K562 (cell line): Measurements from ENCODE around the gene OST4. TPM values are rescaled to one million over a fixed set of nuclear protein-coding genes. Genes with fewer than 3 reads are reported as not detected.

Source experiments
- CXXC5 ChIP-seq: fragments of 250-450 bp; sonication (Bioruptor Pico); IDR thresholded peaks from 2 replicates; pipeline ENCODE4 v1.8.0; 2022; ENCODE audit warnings: inconsistent platforms, mild to moderate bottlenecking, moderate library complexity
- LARP7 ChIP-seq: fragments of 450-650 bp; IDR thresholded peaks from 2 replicates; pipeline ENCODE4 v1.6.1; 2016
- NCOA2 ChIP-seq, 2 experiments: fragments of 450-650 bp; IDR thresholded peaks; 2 replicates each; pipeline ENCODE4 v1.6.1; 2018; ENCODE audit warnings: mild to moderate bottlenecking in 2 of 2, moderate library complexity in 1 of 2; ENCODE audit not compliant: partially characterized antibody in 2 of 2
- NFE2 ChIP-seq: IDR thresholded peaks from 2 replicates; pipeline ENCODE4 v1.6.1; 2014; ENCODE audit warnings: antibody characterized with exemption, low read depth
- SP2 ChIP-seq: IDR thresholded peaks from 2 replicates; pipeline ENCODE4 v1.6.1; 2011; ENCODE audit warnings: mild to moderate bottlenecking, low read depth, low read length, moderate library complexity; ENCODE audit not compliant: poor library complexity, severe bottlenecking; ENCODE audit errors: extremely low read depth
- TAF7 ChIP-seq: fragments of 450-650 bp; IDR thresholded peaks from 2 replicates; pipeline ENCODE4 v1.6.1; 2016; ENCODE audit warnings: missing genetic modification characterization, missing compliant biosample characterization
- TFAM ChIP-seq: fragments of 250-450 bp; sonication (Bioruptor Pico); conservative IDR thresholded peaks from 2 replicates; pipeline ENCODE4 v1.5.0; 2021; ENCODE audit warnings: mild to moderate bottlenecking, moderate library complexity
- XRCC5 ChIP-seq: fragments of 200-400 bp; formaldehyde crosslinking; IDR thresholded peaks from 2 replicates; pipeline ENCODE4 v1.6.1; 2017; ENCODE audit warnings: low read depth, mild to moderate bottlenecking, low read length
- ZNF324 ChIP-seq: fragments of 250-450 bp; sonication (Bioruptor Pico); IDR thresholded peaks from 2 replicates; pipeline ENCODE4 v1.4.0; 2020; ENCODE audit warnings: mild to moderate bottlenecking
- ZNF445 ChIP-seq: fragments of 250-450 bp; sonication (Bioruptor Pico); IDR thresholded peaks from 2 replicates; pipeline ENCODE4 v1.4.0; 2020; ENCODE audit warnings: low read depth, mild to moderate bottlenecking, moderate library complexity
- polyA plus RNA-seq, 8 experiments: library from polyadenylated mRNA; depleted of rRNA in 4 of 8; stranded (reverse) in 5 of 8; unstranded in 3 of 8; fragments of >200 nt; fragmentation: Nextera tagmentation in 2 of 8; fragmentation: Illumina TruSeq in 1 of 8; extraction: Ambion mirVana in 2 of 8; extraction: Trizol in 1 of 8; gene quantifications; 2 replicates each; pipeline versions ENCODE4 v1.2.1 to v1.2.3, GENCODE V29; 2011 to 2014; ENCODE audit warnings: inconsistent platforms in 1 of 8, missing spikeins in 1 of 8
- total RNA-seq, 7 experiments: library from RNA; depleted of rRNA in 6 of 7; stranded (reverse); fragments of >200 nt in 6 of 7; fragmentation: Illumina TruSeq in 2 of 7; extraction: Trizol in 2 of 7; gene quantifications; 2 replicates each; pipeline versions ENCODE4 v1.2.1 to v1.2.3, GENCODE V29; 2011 to 2021; ENCODE audit warnings: low replicate concordance in 1 of 7
- TF ChIP-seq, protein P1 (sequence below), 2 experiments: fragments of 450-650 bp in 1 of 2; sonication (generic) in 1 of 2; formaldehyde crosslinking in 1 of 2; IDR thresholded peaks in 1 of 2; conservative IDR thresholded peaks in 1 of 2; 2 replicates each; pipeline versions ENCODE4 v1.6.1 to v1.8.1; 2016 to 2023; ENCODE audit warnings: mild to moderate bottlenecking in 2 of 2, moderate library complexity in 2 of 2, inconsistent platforms in 1 of 2, missing genetic modification reagents in 1 of 2
- TF ChIP-seq, protein P2 (sequence below): fragments of 250-450 bp; sonication (Bioruptor Pico); IDR thresholded peaks from 2 replicates; pipeline ENCODE4 v1.5.0; 2022; ENCODE audit warnings: mild to moderate bottlenecking
- TF ChIP-seq, protein P3 (sequence below): sonication (generic); formaldehyde crosslinking; IDR thresholded peaks from 2 replicates; pipeline ENCODE4 v1.8.1; 2023; ENCODE audit warnings: mild to moderate bottlenecking, missing genetic modification reagents
- TF ChIP-seq, protein P4 (sequence below): sonication (generic); formaldehyde crosslinking; IDR thresholded peaks from 2 replicates; pipeline ENCODE4 v1.8.0; 2022; ENCODE audit warnings: mild to moderate bottlenecking, missing genetic modification reagents
- TF ChIP-seq, protein P5 (sequence below): fragments of 250-450 bp; sonication (Bioruptor Pico); IDR thresholded peaks from 2 replicates; pipeline ENCODE4 v1.8.0; 2022; ENCODE audit warnings: moderate library complexity, mild to moderate bottlenecking, inconsistent platforms
- TF ChIP-seq, protein P6 (sequence below), 2 experiments: fragments of 450-650 bp; IDR thresholded peaks; 2 replicates each; pipeline ENCODE4 v1.6.1; 2018; ENCODE audit warnings: mild to moderate bottlenecking in 2 of 2, low read depth in 1 of 2; ENCODE audit not compliant: partially characterized antibody in 2 of 2

OST4 gene
- total and polyA plus RNA-seq, 9 of the 15 experiments (the other 6 are each of a cell fraction or from before 2014, with no cell fraction given), result 186 to 1,155 (median 355) TPM

DNA sequence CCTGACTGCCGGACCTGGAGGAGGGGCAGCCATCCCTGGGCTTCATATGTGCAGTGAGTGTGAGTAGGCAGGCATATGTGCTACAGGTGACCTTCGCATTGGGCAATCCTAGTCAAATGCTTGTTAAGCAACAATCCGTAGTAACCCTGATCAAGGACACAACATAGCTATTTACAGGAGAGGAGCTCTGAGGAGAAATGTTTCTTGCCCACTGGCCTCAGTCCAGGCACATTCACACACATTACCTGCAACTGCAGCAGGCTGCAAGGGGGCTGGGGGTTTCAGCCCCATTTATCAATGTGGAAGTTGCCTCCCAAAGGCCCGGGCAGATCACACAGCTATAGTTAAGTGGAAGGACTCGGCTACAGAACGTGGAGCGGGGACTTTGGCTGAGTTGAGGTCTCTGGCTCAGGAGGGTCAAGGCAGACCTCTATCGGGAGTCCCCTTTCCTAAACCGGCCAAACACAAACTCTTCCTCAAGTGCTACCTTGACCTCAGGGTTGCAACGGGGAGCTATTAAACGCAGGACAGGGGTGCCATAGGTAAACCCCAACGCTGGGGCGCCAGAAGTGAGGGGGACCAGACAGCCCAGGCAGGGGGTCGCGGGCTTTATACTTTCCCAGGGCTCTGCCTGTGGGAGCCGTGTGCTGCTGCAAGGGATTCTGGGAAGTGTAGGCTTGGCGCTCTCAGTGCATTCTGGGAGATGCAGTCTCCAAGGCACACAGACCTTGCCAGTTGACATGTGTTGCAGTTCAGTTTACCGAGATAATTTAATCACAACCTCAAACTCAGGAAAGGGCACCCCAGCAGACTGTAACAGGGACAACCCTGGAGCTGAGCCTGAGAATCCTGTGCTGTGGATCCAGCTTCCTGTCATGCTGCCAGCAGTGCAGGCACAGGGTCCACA lies 24.5 kb upstream of the OST4 start (continued):
- TF ChIP-seq CXXC5 (CRISPR knock-in tag) (0 out of 2 replicates have a peak, but pooled peaks have one; percentile 26), NFE2 (no peak), XRCC5 (no peak), LARP7 (no peak), TFAM (no peak), SP2 (no peak), NCOA2 (IDR thresholded peaks at IDR 0.05; ENCODE audit: partially characterized antibody in 2 of 2) (no peak), TAF7 (tag) (no peak), ZNF445 (no peak), ZNF324 (CRISPR knock-in tag) (no peak)
- TF ChIP-seq, protein P1, sequence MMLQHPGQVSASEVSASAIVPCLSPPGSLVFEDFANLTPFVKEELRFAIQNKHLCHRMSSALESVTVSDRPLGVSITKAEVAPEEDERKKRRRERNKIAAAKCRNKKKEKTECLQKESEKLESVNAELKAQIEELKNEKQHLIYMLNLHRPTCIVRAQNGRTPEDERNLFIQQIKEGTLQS (IDR thresholded peaks at IDR 0.05), result no peak
- TF ChIP-seq, protein P1 (CRISPR knock-in tag; conservative IDR thresholded peaks at IDR 0.05), result no peak
- TF ChIP-seq, protein P2, sequence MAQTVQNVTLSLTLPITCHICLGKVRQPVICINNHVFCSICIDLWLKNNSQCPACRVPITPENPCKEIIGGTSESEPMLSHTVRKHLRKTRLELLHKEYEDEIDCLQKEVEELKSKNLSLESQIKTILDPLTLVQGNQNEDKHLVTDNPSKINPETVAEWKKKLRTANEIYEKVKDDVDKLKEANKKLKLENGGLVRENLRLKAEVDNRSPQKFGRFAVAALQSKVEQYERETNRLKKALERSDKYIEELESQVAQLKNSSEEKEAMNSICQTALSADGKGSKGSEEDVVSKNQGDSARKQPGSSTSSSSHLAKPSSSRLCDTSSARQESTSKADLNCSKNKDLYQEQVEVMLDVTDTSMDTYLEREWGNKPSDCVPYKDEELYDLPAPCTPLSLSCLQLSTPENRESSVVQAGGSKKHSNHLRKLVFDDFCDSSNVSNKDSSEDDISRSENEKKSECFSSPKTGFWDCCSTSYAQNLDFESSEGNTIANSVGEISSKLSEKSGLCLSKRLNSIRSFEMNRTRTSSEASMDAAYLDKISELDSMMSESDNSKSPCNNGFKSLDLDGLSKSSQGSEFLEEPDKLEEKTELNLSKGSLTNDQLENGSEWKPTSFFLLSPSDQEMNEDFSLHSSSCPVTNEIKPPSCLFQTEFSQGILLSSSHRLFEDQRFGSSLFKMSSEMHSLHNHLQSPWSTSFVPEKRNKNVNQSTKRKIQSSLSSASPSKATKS, result no peak
- TF ChIP-seq, protein P3, sequence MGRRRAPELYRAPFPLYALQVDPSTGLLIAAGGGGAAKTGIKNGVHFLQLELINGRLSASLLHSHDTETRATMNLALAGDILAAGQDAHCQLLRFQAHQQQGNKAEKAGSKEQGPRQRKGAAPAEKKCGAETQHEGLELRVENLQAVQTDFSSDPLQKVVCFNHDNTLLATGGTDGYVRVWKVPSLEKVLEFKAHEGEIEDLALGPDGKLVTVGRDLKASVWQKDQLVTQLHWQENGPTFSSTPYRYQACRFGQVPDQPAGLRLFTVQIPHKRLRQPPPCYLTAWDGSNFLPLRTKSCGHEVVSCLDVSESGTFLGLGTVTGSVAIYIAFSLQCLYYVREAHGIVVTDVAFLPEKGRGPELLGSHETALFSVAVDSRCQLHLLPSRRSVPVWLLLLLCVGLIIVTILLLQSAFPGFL (CRISPR knock-in tag), result no peak
- TF ChIP-seq, protein P4, sequence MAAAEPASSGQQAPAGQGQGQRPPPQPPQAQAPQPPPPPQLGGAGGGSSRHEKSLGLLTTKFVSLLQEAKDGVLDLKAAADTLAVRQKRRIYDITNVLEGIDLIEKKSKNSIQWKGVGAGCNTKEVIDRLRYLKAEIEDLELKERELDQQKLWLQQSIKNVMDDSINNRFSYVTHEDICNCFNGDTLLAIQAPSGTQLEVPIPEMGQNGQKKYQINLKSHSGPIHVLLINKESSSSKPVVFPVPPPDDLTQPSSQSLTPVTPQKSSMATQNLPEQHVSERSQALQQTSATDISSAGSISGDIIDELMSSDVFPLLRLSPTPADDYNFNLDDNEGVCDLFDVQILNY, result no peak
- TF ChIP-seq, protein P5, sequence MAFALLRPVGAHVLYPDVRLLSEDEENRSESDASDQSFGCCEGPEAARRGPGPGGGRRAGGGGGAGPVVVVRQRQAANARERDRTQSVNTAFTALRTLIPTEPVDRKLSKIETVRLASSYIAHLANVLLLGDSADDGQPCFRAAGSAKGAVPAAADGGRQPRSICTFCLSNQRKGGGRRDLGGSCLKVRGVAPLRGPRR (CRISPR knock-in tag), result no peak
- TF ChIP-seq, protein P6, sequence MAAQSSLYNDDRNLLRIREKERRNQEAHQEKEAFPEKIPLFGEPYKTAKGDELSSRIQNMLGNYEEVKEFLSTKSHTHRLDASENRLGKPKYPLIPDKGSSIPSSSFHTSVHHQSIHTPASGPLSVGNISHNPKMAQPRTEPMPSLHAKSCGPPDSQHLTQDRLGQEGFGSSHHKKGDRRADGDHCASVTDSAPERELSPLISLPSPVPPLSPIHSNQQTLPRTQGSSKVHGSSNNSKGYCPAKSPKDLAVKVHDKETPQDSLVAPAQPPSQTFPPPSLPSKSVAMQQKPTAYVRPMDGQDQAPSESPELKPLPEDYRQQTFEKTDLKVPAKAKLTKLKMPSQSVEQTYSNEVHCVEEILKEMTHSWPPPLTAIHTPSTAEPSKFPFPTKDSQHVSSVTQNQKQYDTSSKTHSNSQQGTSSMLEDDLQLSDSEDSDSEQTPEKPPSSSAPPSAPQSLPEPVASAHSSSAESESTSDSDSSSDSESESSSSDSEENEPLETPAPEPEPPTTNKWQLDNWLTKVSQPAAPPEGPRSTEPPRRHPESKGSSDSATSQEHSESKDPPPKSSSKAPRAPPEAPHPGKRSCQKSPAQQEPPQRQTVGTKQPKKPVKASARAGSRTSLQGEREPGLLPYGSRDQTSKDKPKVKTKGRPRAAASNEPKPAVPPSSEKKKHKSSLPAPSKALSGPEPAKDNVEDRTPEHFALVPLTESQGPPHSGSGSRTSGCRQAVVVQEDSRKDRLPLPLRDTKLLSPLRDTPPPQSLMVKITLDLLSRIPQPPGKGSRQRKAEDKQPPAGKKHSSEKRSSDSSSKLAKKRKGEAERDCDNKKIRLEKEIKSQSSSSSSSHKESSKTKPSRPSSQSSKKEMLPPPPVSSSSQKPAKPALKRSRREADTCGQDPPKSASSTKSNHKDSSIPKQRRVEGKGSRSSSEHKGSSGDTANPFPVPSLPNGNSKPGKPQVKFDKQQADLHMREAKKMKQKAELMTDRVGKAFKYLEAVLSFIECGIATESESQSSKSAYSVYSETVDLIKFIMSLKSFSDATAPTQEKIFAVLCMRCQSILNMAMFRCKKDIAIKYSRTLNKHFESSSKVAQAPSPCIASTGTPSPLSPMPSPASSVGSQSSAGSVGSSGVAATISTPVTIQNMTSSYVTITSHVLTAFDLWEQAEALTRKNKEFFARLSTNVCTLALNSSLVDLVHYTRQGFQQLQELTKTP (IDR thresholded peaks at IDR 0.05; ENCODE audit: low read depth in 1 of 2, partially characterized antibody in 2 of 2), result peak in 1 of 2 experiments; percentile 96
